HCT116 (cell line): ENCODE measurements around the gene EIF1AY. TPM values are rescaled to one million over a fixed set of nuclear protein-coding genes. Genes with fewer than 3 reads are reported as not detected.

ENCODE experiments used
- ATAC-seq: fragments of 200-7000 bp; cut with Tn5 transposase; 2 replicates; pipeline ENCODE4 v1.9.1; 2020; ENCODE audit warnings: mild to moderate bottlenecking, moderate library complexity
- BruUV-seq: library from RNA; stranded (reverse); fragments of 400-500 nt; replicated peaks from 2 replicates; lab custom pipeline; 2021; lab: Mats Ljungman, UMichigan
- CTCF ChIA-PET: fragments of 300-600 bp; sonication (Branson Sonifier 250); formaldehyde crosslinking; loops from one replicate; lab custom pipeline; 2021; ENCODE audit warnings: antibody characterized with exemption; lab: Charles Lee
- POLR2A ChIA-PET: fragments of 300-600, 350-600 bp; sonication (Branson Sonifier 250); formaldehyde crosslinking; loops from one replicate; lab custom pipeline; 2021; ENCODE audit warnings: antibody characterized with exemption; lab: Charles Lee
- RAD21 ChIA-PET, 2 experiments: fragments of 300-600 bp; sonication (Branson Sonifier 250); formaldehyde crosslinking; loops; one replicate each; lab custom pipeline; 2023; ENCODE audit warnings: low total read pairs in 2 of 2; ENCODE audit not compliant: uncharacterized antibody in 2 of 2, unreplicated experiment in 2 of 2, low non-redundant PET in 1 of 2; lab: Charles Lee
- DNase-seq: peaks from one replicate; pipeline ENCODE4 v3.0.0-alpha.2; 2010; ENCODE audit warnings: low read depth, low spot score
- H2AFZ ChIP-seq: fragments of 200-600 bp; shearing (Covaris generic), sonication (generic); 2 replicates; pipeline ENCODE4 v1.6.1; 2017; ENCODE audit warnings: low read depth, mixed run types, mixed read lengths, antibody characterized with exemption, low read length; ENCODE audit not compliant: poor library complexity, severe bottlenecking
- H3K27ac ChIP-seq: 2 replicates; pipeline ENCODE4 v1.5.1; 2012; ENCODE audit warnings: low read depth, low read length
- H3K27me3 ChIP-seq: fragments of 200-600 bp; sonication (generic); 2 replicates; pipeline ENCODE4 v1.6.1; 2016; ENCODE audit warnings: mixed run types, low read length, mixed read lengths; ENCODE audit not compliant: insufficient read depth
- H3K36me3 ChIP-seq, 2 experiments: fragments of 200-500 bp in 1 of 2; fragments of 200-600 bp in 1 of 2; sonication (Bioruptor generic) in 1 of 2; sonication (generic) in 1 of 2; 2 replicates each; pipeline versions ENCODE4 v1.5.1 to v1.6.1; 2014 to 2016; ENCODE audit warnings: low read length in 2 of 2, inconsistent platforms in 1 of 2, mixed read lengths in 1 of 2, mixed run types in 1 of 2; ENCODE audit not compliant: insufficient read depth in 2 of 2, control insufficient read depth in 1 of 2
- H3K4me1 ChIP-seq, 2 experiments: fragments of 200-600 bp in 1 of 2; sonication (generic) in 1 of 2; 2 replicates each; pipeline versions ENCODE4 v1.5.1 to v1.6.1; 2012 to 2017; ENCODE audit warnings: low read length in 2 of 2, inconsistent platforms in 1 of 2, mild to moderate bottlenecking in 1 of 2, mixed read lengths in 1 of 2, mixed run types in 1 of 2, moderate library complexity in 1 of 2; ENCODE audit not compliant: insufficient read depth in 2 of 2, control insufficient read depth in 1 of 2
- H3K4me2 ChIP-seq: fragments of 200-600 bp; sonication (generic); 2 replicates; pipeline ENCODE4 v1.6.1; 2017; ENCODE audit warnings: mixed run types, low read length, mixed read lengths
- H3K4me3 ChIP-seq, 2 experiments: fragments of 200-600 bp in 1 of 2; sonication (generic) in 1 of 2; replicated peaks in 1 of 2; 2 replicates each; pipeline ENCODE4 v1.5.1; 2011 to 2016; ENCODE audit warnings: low read length in 2 of 2, control low read depth in 1 of 2, low read depth in 1 of 2, mild to moderate bottlenecking in 1 of 2, mixed read lengths in 1 of 2, mixed run types in 1 of 2
- H3K79me2 ChIP-seq: fragments of 200-600 bp; sonication (generic); 2 replicates; pipeline ENCODE4 v1.6.1; 2017; ENCODE audit warnings: mild to moderate bottlenecking, mixed run types, low read length, moderate library complexity, mixed read lengths; ENCODE audit not compliant: insufficient read depth
- H3K9ac ChIP-seq: fragments of 200-600 bp; sonication (generic); 2 replicates; pipeline ENCODE4 v1.6.1; 2016; ENCODE audit warnings: low read length, mixed read lengths
- H3K9me2 ChIP-seq: fragments of 200-600 bp; sonication (generic), shearing (Covaris generic); 2 replicates; pipeline ENCODE4 v1.6.1; 2017; ENCODE audit warnings: mixed run types, mild to moderate bottlenecking, moderate library complexity; ENCODE audit not compliant: insufficient read depth
- H3K9me3 ChIP-seq, 2 experiments: fragments of 200-500 bp in 1 of 2; fragments of 200-600 bp in 1 of 2; sonication (Bioruptor generic) in 1 of 2; sonication (generic) in 1 of 2; 2 replicates each; pipeline ENCODE4 v1.6.1; 2014 to 2017; ENCODE audit warnings: low read length in 2 of 2, mixed read lengths in 2 of 2, inconsistent platforms in 1 of 2, low read depth in 1 of 2, mild to moderate bottlenecking in 1 of 2, mixed run types in 1 of 2, moderate library complexity in 1 of 2; ENCODE audit not compliant: control insufficient read depth in 1 of 2, insufficient read depth in 1 of 2
- H4K20me1 ChIP-seq: fragments of 200-600 bp; sonication (generic), shearing (Covaris generic); 2 replicates; pipeline ENCODE4 v1.6.1; 2017; ENCODE audit warnings: mixed run types, mild to moderate bottlenecking, moderate library complexity; ENCODE audit not compliant: insufficient read depth
- CEBPB ChIP-seq: IDR thresholded peaks from 2 replicates; pipeline ENCODE4 v1.6.1; 2012; ENCODE audit warnings: low read depth
- CTCF ChIP-seq, 3 experiments: fragments of 200-600 bp in 1 of 3; sonication (generic) in 1 of 3; IDR thresholded peaks in 2 of 3; conservative IDR thresholded peaks in 1 of 3; 2 replicates each; pipeline ENCODE4 v1.5.1; 2012 to 2017; ENCODE audit warnings: low read depth in 2 of 3, low read length in 2 of 3, antibody characterized with exemption in 1 of 3, borderline replicate concordance in 1 of 3, control low read depth in 1 of 3, mild to moderate bottlenecking in 1 of 3, mixed read lengths in 1 of 3, mixed run types in 1 of 3, moderate library complexity in 1 of 3; ENCODE audit not compliant: insufficient read depth in 1 of 3
- EGR1 ChIP-seq: IDR thresholded peaks from 2 replicates; pipeline ENCODE4 v1.6.1; 2012; ENCODE audit warnings: low read depth
- EZH2 ChIP-seq: fragments of 200-600 bp; sonication (generic); IDR thresholded peaks from 2 replicates; pipeline ENCODE4 v1.6.1; 2017; ENCODE audit warnings: antibody characterized with exemption, mixed run types
- EZH2phosphoT487 ChIP-seq: fragments of 200-600 bp; IDR thresholded peaks from 2 replicates; pipeline ENCODE4 v1.6.1; 2018; ENCODE audit warnings: antibody characterized with exemption, borderline replicate concordance
- FOSL1 ChIP-seq: IDR thresholded peaks from 2 replicates; pipeline ENCODE4 v1.6.1; 2012; ENCODE audit warnings: low read depth
- JUND ChIP-seq: IDR thresholded peaks from 2 replicates; pipeline ENCODE4 v1.6.1; 2012
- POLR2A ChIP-seq: IDR thresholded peaks from 2 replicates; pipeline ENCODE4 v1.7.0; 2011; ENCODE audit warnings: borderline replicate concordance; ENCODE audit not compliant: insufficient read depth, insufficient read length; ENCODE audit errors: extremely low read depth
- SIN3A ChIP-seq: IDR thresholded peaks from 2 replicates; pipeline ENCODE4 v1.6.1; 2012; ENCODE audit warnings: low read depth
- ZFX ChIP-seq: fragments of 450-650 bp; IDR thresholded peaks from 2 replicates; pipeline ENCODE4 v1.6.1; 2017
- ZNF274 ChIP-seq: fragments of 200-500 bp; sonication (Bioruptor generic); IDR thresholded peaks from 2 replicates; pipeline ENCODE4 v1.6.1; 2014; ENCODE audit warnings: mild to moderate bottlenecking, low read depth, low read length, inconsistent platforms
- intact Hi-C: fragments of 100-400 bp; cut with micrococcal nuclease; formaldehyde crosslinking; loops from 2 replicates; pipeline ENCODE4 v1.10.0; 2022
- total RNA-seq: library from RNA; stranded (reverse); gene quantifications from one replicate; pipeline ENCODE4 v1.2.1, GENCODE V29; 2021; ENCODE audit not compliant: unreplicated experiment
- TF ChIP-seq, protein P1 (sequence below): IDR thresholded peaks from 2 replicates; pipeline ENCODE4 v1.6.1; 2011; ENCODE audit warnings: mild to moderate bottlenecking, low read length, moderate library complexity; ENCODE audit not compliant: insufficient replicate concordance; ENCODE audit errors: extremely low read depth
- TF ChIP-seq, protein P2 (sequence below): IDR thresholded peaks from 2 replicates; pipeline ENCODE4 v1.6.1; 2012

The EIF1AY gene
- total RNA-seq, 1 experiment from 2014 or later = 16.9 TPM

DNA sequence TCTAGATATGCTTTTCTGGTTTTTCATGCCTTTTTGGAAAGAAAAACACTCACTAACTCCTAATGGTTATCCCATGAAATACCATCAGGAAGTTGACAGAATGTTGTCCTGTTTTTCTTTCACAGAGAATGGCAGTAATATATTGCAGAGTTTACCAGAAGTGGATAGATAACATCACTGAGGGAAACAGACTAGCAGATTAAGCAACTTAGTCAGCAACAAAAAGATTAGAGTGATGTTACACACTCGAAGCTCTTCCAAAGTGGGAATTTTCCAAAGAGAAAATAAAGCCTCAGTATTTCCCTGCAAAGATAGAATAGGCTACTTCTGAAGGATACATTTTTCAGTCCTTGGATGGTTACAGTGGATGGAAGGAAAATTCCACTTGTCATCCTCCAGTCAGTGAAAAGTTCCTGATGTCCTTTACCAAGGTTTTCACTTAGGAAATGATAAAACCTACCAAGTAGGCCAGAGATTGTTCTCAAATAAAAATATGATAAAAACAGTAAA is 31.1 kb upstream of the EIF1AY start:
- no TSS peak for BruUV-seq
- H3K9me2 ChIP-seq = no peaks in the 10 kb centered on the region
- TF ChIP-seq JUND (no peak), SIN3A (no peak), ZFX (no peak), ZNF274 (no peak), EGR1 (no peak), EZH2phosphoT487 (no peak), CTCF (IDR thresholded peaks at IDR 0.05 in 2 of 3, conservative IDR thresholded peaks at IDR 0.05 in 1 of 3; ENCODE audit: borderline replicate concordance in 1 of 3, insufficient read depth in 1 of 3, low read depth in 2 of 3, low read length in 2 of 3) (no peak), FOSL1 (no peak), EZH2 (no peak), CEBPB (no peak), POLR2A (no peak)
- TF ChIP-seq, protein P1, sequence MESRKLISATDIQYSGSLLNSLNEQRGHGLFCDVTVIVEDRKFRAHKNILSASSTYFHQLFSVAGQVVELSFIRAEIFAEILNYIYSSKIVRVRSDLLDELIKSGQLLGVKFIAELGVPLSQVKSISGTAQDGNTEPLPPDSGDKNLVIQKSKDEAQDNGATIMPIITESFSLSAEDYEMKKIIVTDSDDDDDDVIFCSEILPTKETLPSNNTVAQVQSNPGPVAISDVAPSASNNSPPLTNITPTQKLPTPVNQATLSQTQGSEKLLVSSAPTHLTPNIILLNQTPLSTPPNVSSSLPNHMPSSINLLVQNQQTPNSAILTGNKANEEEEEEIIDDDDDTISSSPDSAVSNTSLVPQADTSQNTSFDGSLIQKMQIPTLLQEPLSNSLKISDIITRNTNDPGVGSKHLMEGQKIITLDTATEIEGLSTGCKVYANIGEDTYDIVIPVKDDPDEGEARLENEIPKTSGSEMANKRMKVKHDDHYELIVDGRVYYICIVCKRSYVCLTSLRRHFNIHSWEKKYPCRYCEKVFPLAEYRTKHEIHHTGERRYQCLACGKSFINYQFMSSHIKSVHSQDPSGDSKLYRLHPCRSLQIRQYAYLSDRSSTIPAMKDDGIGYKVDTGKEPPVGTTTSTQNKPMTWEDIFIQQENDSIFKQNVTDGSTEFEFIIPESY = no peak
- TF ChIP-seq, protein P2, sequence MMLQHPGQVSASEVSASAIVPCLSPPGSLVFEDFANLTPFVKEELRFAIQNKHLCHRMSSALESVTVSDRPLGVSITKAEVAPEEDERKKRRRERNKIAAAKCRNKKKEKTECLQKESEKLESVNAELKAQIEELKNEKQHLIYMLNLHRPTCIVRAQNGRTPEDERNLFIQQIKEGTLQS = no peak
- TF ChIP-seq, all 23 proteins: peak for 0
- H4K20me1 ChIP-seq = no peaks in the 10 kb centered on the region
- RAD21 ChIA-PET = no interaction called here
- CTCF ChIA-PET = no interaction called here
- H3K79me2 ChIP-seq = no peaks in the 10 kb centered on the region
- H3K36me3 ChIP-seq = no peaks in the 10 kb centered on the region
- H3K4me3 ChIP-seq = no peak overlapping the region
- H3K27me3 ChIP-seq = no peaks in the 10 kb centered on the region
- POLR2A ChIA-PET = no interaction called here
- intact Hi-C loops = no loop called here
- H3K9me3 ChIP-seq = no peaks in the 10 kb centered on the region
- ATAC-seq (no peak), DNase-seq (no peak)
- H3K27ac ChIP-seq = no peak overlapping the region
- H3K4me2 ChIP-seq = no peak overlapping the region
- no peak overlapping the region for H3K9ac ChIP-seq
- H3K4me1 ChIP-seq = no peaks in the 10 kb centered on the region
- H2AFZ ChIP-seq = no peak overlapping the region
